ENCODE results near the gene MATCAP1. TPM values are rescaled to one million over a fixed set of nuclear protein-coding genes. Genes with fewer than 3 reads are reported as not detected.

The MATCAP1 gene
- total and polyA plus RNA-seq, 2 of the 8 experiments (the other 6 are each of a cell fraction or from before 2014, with no cell fraction given) = 22.9 to 27.5 TPM

- H3K23ac ChIP-seq (ENCODE audit: insufficient read length) = no peak overlapping the region
- no peak overlapping the region for H2BK15ac ChIP-seq (ENCODE audit: low read length)
- H2BK5ac ChIP-seq (ENCODE audit: low read depth, low read length) = no peak overlapping the region
- no peaks in the 10 kb centered on the region for H4K20me1 ChIP-seq (replicated peaks in 1 of 2; ENCODE audit: control insufficient read depth in 1 of 2, insufficient read depth in 2 of 2, low read length in 2 of 2)
- CTCF ChIA-PET (ENCODE audit: partially characterized antibody) = interaction anchor here (0.6 to 8.9 kb wide), 5 partner anchors 10 to 84 kb away, joined by 3 to 111 read pairs (median 3); partner anchors contain the start of genes E2F4 and ELMO3
- H2BK20ac ChIP-seq (ENCODE audit: low read length) = no peak overlapping the region
- H2AK5ac ChIP-seq (ENCODE audit: low read depth, low read length) = no peak overlapping the region
- no peaks in the 10 kb centered on the region for H3K9me3 ChIP-seq (ENCODE audit: insufficient read depth in 2 of 2, low read depth in 1 of 2, low read length in 1 of 2)
- H3K4me1 ChIP-seq (replicated peaks in 1 of 4; ENCODE audit: control insufficient read depth in 3 of 4, insufficient read depth in 4 of 4, low read length in 3 of 4) = no peaks in the 10 kb centered on the region; a peak in 1 of 7 replicates
- H2AFZ ChIP-seq (ENCODE audit: low read length) = no peak overlapping the region
- no peaks in the 10 kb centered on the region for H3K36me3 ChIP-seq (ENCODE audit: control insufficient read depth in 2 of 4, insufficient read depth in 4 of 4, low read length in 3 of 4)
- no peak overlapping the region for H4K91ac ChIP-seq (replicated peaks; ENCODE audit: insufficient read length, low read length)
- H3K18ac ChIP-seq (ENCODE audit: extremely low read depth, low read length) = no peak overlapping the region
- H3K4me2 ChIP-seq (ENCODE audit: insufficient read depth in 1 of 2, low read depth in 2 of 2, low read length in 2 of 2) = no peak overlapping the region
- POLR2A ChIA-PET (ENCODE audit: partially characterized antibody) = interaction anchor here (1.3 to 3.5 kb wide), 2 partner anchors 9 to 14 kb away, joined by 3 to 19 read pairs; partner anchors contain the start of gene TMEM208
- no peaks in the 10 kb centered on the region for H3K23me2 ChIP-seq (ENCODE audit: low read depth, low read length)
- WGBS, 2 experiments (ENCODE audit: extremely low coverage in 1 of 2, insufficient coverage in 1 of 2, insufficient read length in 1 of 2, insufficient replicate concordance in 2 of 2, low coverage in 1 of 2, low lambda C conversion rate in 2 of 2, missing lambda C conversion rate in 1 of 2) = 77% methylated on average over 8 of the region's 8 CpGs; no CpG with 5 or more reads in 1 of the 2 experiments
- no peak overlapping the region for H2BK120ac ChIP-seq (replicated peaks; ENCODE audit: low read depth, low read length)
- peaks cover 0 to 12% (median 10%) of the 10 kb centered on the region in 4 experiments; a peak in 4 of 7 replicates for H3K27me3 ChIP-seq (replicated peaks in 1 of 4; ENCODE audit: control insufficient read depth in 3 of 4, extremely low read depth in 1 of 4, insufficient read depth in 3 of 4, low read length in 3 of 4)
- no peak overlapping the region for H3K4me3 ChIP-seq (ENCODE audit: extremely low read depth in 1 of 4, insufficient read depth in 2 of 4, low read depth in 3 of 4, low read length in 4 of 4)
- H2BK12ac ChIP-seq (ENCODE audit: low read depth, low read length) = no peak overlapping the region
- no peak for FAIRE-seq
- no peak overlapping the region for H3K14ac ChIP-seq (ENCODE audit: insufficient read length)
- no peaks in the 10 kb centered on the region for H3K79me2 ChIP-seq (ENCODE audit: control insufficient read depth in 1 of 2, insufficient read depth in 2 of 2, low read length in 2 of 2)
- TF ChIP-seq SRF (IDR thresholded peaks at IDR 0.05; ENCODE audit: low read depth, low read length) (no peak), SIRT6 (IDR thresholded peaks at IDR 0.05; ENCODE audit: low read length) (no peak), POLR2A (IDR thresholded peaks at IDR 0.05; ENCODE audit: control extremely low read depth in 1 of 2, low read depth in 2 of 2, low read length in 2 of 2) (no peak), NRF1 (IDR thresholded peaks at IDR 0.05; ENCODE audit: low read depth, low read length) (no peak), SUZ12 (IDR thresholded peaks at IDR 0.05; ENCODE audit: low read length) (no peak), SAP30 (IDR thresholded peaks at IDR 0.05; ENCODE audit: insufficient read depth, insufficient replicate concordance, low read length) (no peak), SIX5 (IDR thresholded peaks at IDR 0.05; ENCODE audit: low read depth, low read length) (no peak), GABPA (IDR thresholded peaks at IDR 0.05; ENCODE audit: borderline replicate concordance, insufficient read depth, low read length) (no peak), ATF2 (IDR thresholded peaks at IDR 0.05; ENCODE audit: low read length) (no peak), POLR2AphosphoS5 (IDR thresholded peaks at IDR 0.05; ENCODE audit: low read depth, low read length) (no peak), SP1 (IDR thresholded peaks at IDR 0.05; ENCODE audit: low read depth, low read length) (no peak)
- peak overlapping the region; percentile 83; the same call in 1 of the 2 replicates for H4K8ac ChIP-seq (ENCODE audit: extremely low read depth, insufficient read depth, low read length)
- no peak overlapping the region for H3K27ac ChIP-seq (ENCODE audit: low read depth, low read length)
- H3K56ac ChIP-seq (replicated peaks; ENCODE audit: insufficient read length, low read depth, low read length) = no peak overlapping the region
- no peak overlapping the region for H4K5ac ChIP-seq (ENCODE audit: insufficient read length, low read depth, low read length)
- no peak overlapping the region for H3K4ac ChIP-seq (replicated peaks; ENCODE audit: insufficient read length, low read depth, low read length)
- no peaks in the 10 kb centered on the region for H3K79me1 ChIP-seq (ENCODE audit: low read depth, low read length)
- no peak for DNase-seq (ENCODE audit: low read depth in 1 of 2, low spot score in 2 of 2)
- no peak overlapping the region for H3K9ac ChIP-seq (replicated peaks in 1 of 4; ENCODE audit: extremely low read depth in 1 of 4, low read depth in 3 of 4, low read length in 3 of 4)
Observed at GRCh38 chr16:67213197-67214019, 29.6 kb upstream of the MATCAP1 start.
